WTC11 (cell line): ENCODE measurements around the gene SCD5.

Experiments
- ARID4B ChIP-seq: sonication (generic); formaldehyde crosslinking; IDR thresholded peaks from 2 replicates; pipeline ENCODE4 v1.8.0; 2023; ENCODE audit warnings: missing genetic modification reagents, mild to moderate bottlenecking, borderline replicate concordance
- CTCF ChIP-seq: fragments of 200-600 bp; IDR thresholded peaks from 2 replicates; pipeline ENCODE4 v1.8.0; 2022; ENCODE audit warnings: antibody characterized with exemption
- E2F5 ChIP-seq: sonication (generic); formaldehyde crosslinking; IDR thresholded peaks from 2 replicates; pipeline ENCODE4 v1.8.1; 2022; ENCODE audit warnings: mild to moderate bottlenecking, moderate library complexity, missing genetic modification reagents
- ESRRA ChIP-seq: sonication (generic); formaldehyde crosslinking; IDR thresholded peaks from 2 replicates; pipeline ENCODE4 v1.8.1; 2022; ENCODE audit warnings: mild to moderate bottlenecking, missing genetic modification reagents, borderline replicate concordance
- FOXJ3 ChIP-seq: sonication (generic); formaldehyde crosslinking; IDR thresholded peaks from 2 replicates; pipeline ENCODE4 v1.9.0; 2021; ENCODE audit warnings: missing genetic modification reagents, mild to moderate bottlenecking, borderline replicate concordance
- JUN ChIP-seq: sonication (generic); formaldehyde crosslinking; IDR thresholded peaks from 2 replicates; pipeline ENCODE4 v1.8.0; 2023; ENCODE audit warnings: mild to moderate bottlenecking, missing genetic modification reagents
- KAT7 ChIP-seq: sonication (generic); formaldehyde crosslinking; IDR thresholded peaks from 2 replicates; pipeline ENCODE4 v1.8.1; 2023; ENCODE audit warnings: missing genetic modification reagents, mild to moderate bottlenecking, borderline replicate concordance
- MAX ChIP-seq: sonication (generic); formaldehyde crosslinking; IDR thresholded peaks from 2 replicates; pipeline ENCODE4 v1.8.0; 2022; ENCODE audit warnings: mild to moderate bottlenecking, missing genetic modification reagents
- NR2C2 ChIP-seq: sonication (generic); formaldehyde crosslinking; IDR thresholded peaks from 2 replicates; pipeline ENCODE4 v1.8.0; 2022; ENCODE audit warnings: mild to moderate bottlenecking, missing genetic modification reagents
- SP1 ChIP-seq: sonication (generic); formaldehyde crosslinking; conservative IDR thresholded peaks from 2 replicates; pipeline ENCODE4 v1.8.1; 2022; ENCODE audit warnings: missing genetic modification reagents
- TEAD4 ChIP-seq: sonication (generic); formaldehyde crosslinking; IDR thresholded peaks from 2 replicates; pipeline ENCODE4 v1.8.0; 2022; ENCODE audit warnings: mild to moderate bottlenecking, missing genetic modification reagents
- USF1 ChIP-seq: sonication (generic); formaldehyde crosslinking; IDR thresholded peaks from 2 replicates; pipeline ENCODE4 v1.8.0; 2022; ENCODE audit warnings: mild to moderate bottlenecking, missing genetic modification reagents
- ZBTB43 ChIP-seq: sonication (generic); formaldehyde crosslinking; IDR thresholded peaks from 2 replicates; pipeline ENCODE4 v1.8.1; 2023; ENCODE audit warnings: mild to moderate bottlenecking, missing genetic modification reagents
- ZNF416 ChIP-seq: fragments of 250-450 bp; sonication (Bioruptor Pico); IDR thresholded peaks from 2 replicates; pipeline ENCODE4 v1.9.0; 2021; ENCODE audit warnings: mild to moderate bottlenecking, inconsistent platforms

GRCh38 chr4:82698412-82698811, 100.2 kb downstream of the SCD5 start:
- no peak for TF ChIP-seq CTCF
- no peak for TF ChIP-seq TEAD4 (CRISPR knock-in tag)
- TF ChIP-seq NR2C2 = no peak
- TF ChIP-seq ZBTB43 (CRISPR knock-in tag) = no peak
- no peak for TF ChIP-seq ARID4B (CRISPR knock-in tag)
- TF ChIP-seq USF1 (CRISPR knock-in tag) = no peak
- TF ChIP-seq KAT7 = no peak
- TF ChIP-seq E2F5 (CRISPR knock-in tag) = no peak
- TF ChIP-seq SP1 (CRISPR knock-in tag) = no peak
- no peak for TF ChIP-seq MAX (CRISPR knock-in tag)
- TF ChIP-seq ZNF416 (CRISPR knock-in tag) = no peak
- TF ChIP-seq JUN (CRISPR knock-in tag) = no peak
- TF ChIP-seq FOXJ3 = no peak
- no peak for TF ChIP-seq ESRRA (CRISPR knock-in tag)
